Heart left ventricle (tissue), 16 donors: ENCODE data around the gene CACNA1D. TPM values are rescaled to one million over a fixed set of nuclear protein-coding genes. Genes with fewer than 3 reads are reported as not detected.

Source experiments
- ATAC-seq, 4 donors: fragments of 200-7000 bp; cut with Tn5 transposase; one replicate each; pipeline ENCODE4 v1.9.1; 2020 to 2022; ENCODE audit warnings: moderate library complexity in 4 of 4, mild to moderate bottlenecking in 3 of 4, moderate number of reproducible peaks in 1 of 4
- DNase-seq, 5 donors: peaks; one replicate each; pipeline ENCODE4 v3.0.0-alpha.2; 2020
- H3K27ac ChIP-seq, 12 donors: fragments of 200-600 bp; sonication (generic) in 4 of 12; one replicate each; pipeline versions ENCODE4 v1.5.0 to v1.8.0; 2016 to 2022; ENCODE audit warnings: mild to moderate bottlenecking in 2 of 12
- H3K27me3 ChIP-seq, 9 donors: fragments of 200-600 bp; sonication (generic) in 2 of 9; one replicate each; pipeline versions ENCODE4 v1.5.1 to v1.8.0; 2016 to 2022; ENCODE audit warnings: mild to moderate bottlenecking in 3 of 9
- H3K36me3 ChIP-seq, 9 donors: fragments of 200-600 bp; sonication (generic) in 2 of 9; one replicate each; pipeline versions ENCODE4 v1.5.0 to v1.8.0; 2018 to 2022; ENCODE audit warnings: mild to moderate bottlenecking in 2 of 9
- H3K4me1 ChIP-seq, 12 donors: fragments of 200-600 bp; sonication (generic) in 4 of 12; one replicate each; pipeline versions ENCODE4 v1.5.0 to v1.8.0; 2016 to 2022; ENCODE audit warnings: mild to moderate bottlenecking in 3 of 12
- H3K4me3 ChIP-seq, 12 donors: fragments of 200-600 bp; sonication (generic) in 4 of 12; one replicate each; pipeline versions ENCODE4 v1.5.0 to v1.8.0; 2017 to 2022; ENCODE audit warnings: mild to moderate bottlenecking in 9 of 12, moderate library complexity in 4 of 12
- H3K9me3 ChIP-seq, 12 donors: fragments of 200-600 bp; sonication (generic) in 4 of 12; one replicate each; pipeline versions ENCODE4 v1.5.0 to v1.8.0; 2016 to 2022; ENCODE audit warnings: mild to moderate bottlenecking in 1 of 12
- POLR2A ChIP-seq, 2 donors: fragments of 450-650 bp; IDR thresholded peaks; one replicate each; pipeline ENCODE4 v1.6.1; 2017; ENCODE audit warnings: antibody characterized with exemption in 2 of 2, mild to moderate bottlenecking in 2 of 2, moderate library complexity in 2 of 2
- WGBS, 4 donors: extraction: QIAGEN DNeasy Blood & Tissue Kit in 2 of 4; methylation state at CpG; one replicate each; pipeline versions ENCODE4 v1.1.5 to v1.1.7; 2013 to 2018; 5-methylcytosine and 5-hydroxymethylcytosine counted together
- intact Hi-C, 10 donors: fragments of 100-400 bp; cut with DNase I; formaldehyde crosslinking; loops; one replicate each; pipeline versions ENCODE4 v1.11.1 to v1.14.2; 2022
- polyA plus RNA-seq, 2 donors: library from polyadenylated mRNA; stranded (reverse); fragments of 200-250 nt; gene quantifications; one replicate each; pipeline ENCODE4 v1.2.3, GENCODE V29; 2013
- total RNA-seq, 9 donors: library from RNA; depleted of rRNA in 2 of 9; stranded (reverse); fragments of >200 nt in 2 of 9; fragmentation: NEBNext Ultra II Directional in 3 of 9; extraction: Animal tissue kit (Norgen Biotek cat#: 25700) in 3 of 9; gene quantifications; one replicate each; pipeline versions ENCODE4 v1.1.0 to v1.2.4, GENCODE V29; 2016 to 2023
- TF ChIP-seq, protein P1 (sequence below), 12 donors: fragments of 200-600 bp; sonication (generic) in 4 of 12; IDR thresholded peaks; one replicate each; pipeline versions ENCODE4 v1.5.0 to v1.8.0; 2018 to 2022; ENCODE audit warnings: antibody characterized with exemption in 12 of 12, mild to moderate bottlenecking in 5 of 12
- donor health status: ischemic (EF 13 %, LVEDD 7.1; RV severe dilation, severe dysfunction).
- donor health status: healthy with polysubstance abuse.
- donor health status: DM: no; HTN: yes; CAD: no.
- donor health status: DM: no; HTN: no; CAD: no.
- donor health status: ischemic (EF 25% LVEDD 6.9; RV normal size, moderate dysfunction).
- donor health status: ischemic (EF 25% LVEDD 5.7; RV mildly dilated, moderate dysfunction).
- donor health status: healthy.
- donor health status: DM: yes; HTN: yes; CAD: no.
- donor health status: ischemic (EF 35%, LVEDD 5.7; RV mildly dilated, moderate dysfunction).
- donor health status: nonischemic (EF 11% LVEDD 7.7; RV severe dilation, severe dysfunction).
- donor health status: DM: yes; HTN: yes; CAD: no.
- donor health status: PGD.
- donor health status: ischemic (EF 29% LVEDD 5.4; RV normal size, mild dysfunction).
- donor health status: nonischemic (EF 23%, LVEDD 6.1; RV moderate dilation, normal function).

Gene CACNA1D
- total and polyA plus RNA-seq, 11 donors, result 0.06 to 2.4 (median 0.40) TPM; not detected in 1

- Histone ChIP-seq H3K27ac (no peak overlapping the region), H3K27me3 (peaks cover 11 to 53% (median 20%) of the 10 kb centered on the region in 9 donors), H3K9me3 (no peaks in the 10 kb centered on the region), H3K4me3 (no peak overlapping the region), H3K4me1 (peaks cover 0 to 24% (median 14%) of the 10 kb centered on the region in 12 donors), H3K36me3 (no peaks in the 10 kb centered on the region)
- no peak for TF ChIP-seq POLR2A (IDR thresholded peaks at IDR 0.05)
- TF ChIP-seq, protein P1, sequence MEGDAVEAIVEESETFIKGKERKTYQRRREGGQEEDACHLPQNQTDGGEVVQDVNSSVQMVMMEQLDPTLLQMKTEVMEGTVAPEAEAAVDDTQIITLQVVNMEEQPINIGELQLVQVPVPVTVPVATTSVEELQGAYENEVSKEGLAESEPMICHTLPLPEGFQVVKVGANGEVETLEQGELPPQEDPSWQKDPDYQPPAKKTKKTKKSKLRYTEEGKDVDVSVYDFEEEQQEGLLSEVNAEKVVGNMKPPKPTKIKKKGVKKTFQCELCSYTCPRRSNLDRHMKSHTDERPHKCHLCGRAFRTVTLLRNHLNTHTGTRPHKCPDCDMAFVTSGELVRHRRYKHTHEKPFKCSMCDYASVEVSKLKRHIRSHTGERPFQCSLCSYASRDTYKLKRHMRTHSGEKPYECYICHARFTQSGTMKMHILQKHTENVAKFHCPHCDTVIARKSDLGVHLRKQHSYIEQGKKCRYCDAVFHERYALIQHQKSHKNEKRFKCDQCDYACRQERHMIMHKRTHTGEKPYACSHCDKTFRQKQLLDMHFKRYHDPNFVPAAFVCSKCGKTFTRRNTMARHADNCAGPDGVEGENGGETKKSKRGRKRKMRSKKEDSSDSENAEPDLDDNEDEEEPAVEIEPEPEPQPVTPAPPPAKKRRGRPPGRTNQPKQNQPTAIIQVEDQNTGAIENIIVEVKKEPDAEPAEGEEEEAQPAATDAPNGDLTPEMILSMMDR (IDR thresholded peaks at IDR 0.05), result no peak
- 74 to 95% (median 88%) methylated on average over 6 of the region's 6 CpGs for WGBS, 4 donors
- ATAC-seq, result no peak
- intact Hi-C loops, result no loop called here
- DNase-seq, result no peak
These were observed 3.1 kb upstream of the CACNA1D start for GRCh38 chr3:53491276-53491675.

DNA sequence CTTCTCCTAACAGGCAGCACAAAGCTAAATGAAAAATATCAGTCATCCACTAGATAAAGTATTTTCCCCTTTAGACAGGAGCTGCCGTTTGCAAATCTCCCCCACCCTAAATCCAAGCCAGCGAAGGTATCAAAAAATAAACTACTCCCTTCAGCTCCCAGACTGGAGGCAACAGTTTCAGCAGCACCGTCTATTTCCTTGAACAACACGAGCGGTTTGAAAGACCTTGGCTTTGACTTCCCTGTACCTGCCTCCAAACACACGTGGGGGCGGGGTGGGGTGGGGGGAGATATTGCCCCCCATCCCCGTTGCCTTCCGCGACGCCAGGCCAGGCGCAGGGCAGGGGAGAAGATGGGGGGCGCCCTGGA lies 832 bp upstream of the CACNA1D start:
- H3K4me1 ChIP-seq, result peaks cover 0 to 24% (median 14%) of the 10 kb centered on the region in 12 donors
- DNase-seq (no peak), ATAC-seq (no peak)

GRCh38 chr3:53495146-53495519 lies 722 bp downstream of the CACNA1D start:
- ATAC-seq (no peak), DNase-seq (no peak)
- peak overlapping the region in 11 of 12 donors; percentile 13 to 49 (median 37) for H3K4me3 ChIP-seq
- no peaks in the 10 kb centered on the region for H3K36me3 ChIP-seq
- WGBS, 4 donors, result 1 to 4% (median 2%) methylated on average over 11 to 27 of the region's 27 CpGs
- H3K4me1 ChIP-seq, result peaks cover 0 to 24% (median 14%) of the 10 kb centered on the region in 12 donors
- H3K9me3 ChIP-seq, result no peaks in the 10 kb centered on the region
- TF ChIP-seq, protein P1 (IDR thresholded peaks at IDR 0.05), result no peak
- no peak for TF ChIP-seq POLR2A (IDR thresholded peaks at IDR 0.05)
- H3K27ac ChIP-seq, result no peak overlapping the region
- H3K27me3 ChIP-seq, result peaks cover 11 to 70% (median 21%) of the 10 kb centered on the region in 9 donors
- intact Hi-C loops, result no loop called here

More for the DNA sequence above, 832 bp upstream of the CACNA1D start:
- WGBS, 4 donors, result 17 to 30% (median 19%) methylated on average over 8 to 13 of the region's 13 CpGs
- H3K27me3 ChIP-seq, result peaks cover 11 to 70% (median 21%) of the 10 kb centered on the region in 9 donors
- H3K9me3 ChIP-seq, result no peaks in the 10 kb centered on the region
- H3K27ac ChIP-seq, result peak overlapping the region in 1 of 12 donors; percentile 24
- intact Hi-C loops, result no loop called here
- no peaks in the 10 kb centered on the region for H3K36me3 ChIP-seq
- H3K4me3 ChIP-seq, result peak overlapping the region in 10 of 12 donors; percentile 39 to 59 (median 48)
- no peak for TF ChIP-seq POLR2A (IDR thresholded peaks at IDR 0.05)
- TF ChIP-seq, protein P1 (IDR thresholded peaks at IDR 0.05), result no peak

DNA sequence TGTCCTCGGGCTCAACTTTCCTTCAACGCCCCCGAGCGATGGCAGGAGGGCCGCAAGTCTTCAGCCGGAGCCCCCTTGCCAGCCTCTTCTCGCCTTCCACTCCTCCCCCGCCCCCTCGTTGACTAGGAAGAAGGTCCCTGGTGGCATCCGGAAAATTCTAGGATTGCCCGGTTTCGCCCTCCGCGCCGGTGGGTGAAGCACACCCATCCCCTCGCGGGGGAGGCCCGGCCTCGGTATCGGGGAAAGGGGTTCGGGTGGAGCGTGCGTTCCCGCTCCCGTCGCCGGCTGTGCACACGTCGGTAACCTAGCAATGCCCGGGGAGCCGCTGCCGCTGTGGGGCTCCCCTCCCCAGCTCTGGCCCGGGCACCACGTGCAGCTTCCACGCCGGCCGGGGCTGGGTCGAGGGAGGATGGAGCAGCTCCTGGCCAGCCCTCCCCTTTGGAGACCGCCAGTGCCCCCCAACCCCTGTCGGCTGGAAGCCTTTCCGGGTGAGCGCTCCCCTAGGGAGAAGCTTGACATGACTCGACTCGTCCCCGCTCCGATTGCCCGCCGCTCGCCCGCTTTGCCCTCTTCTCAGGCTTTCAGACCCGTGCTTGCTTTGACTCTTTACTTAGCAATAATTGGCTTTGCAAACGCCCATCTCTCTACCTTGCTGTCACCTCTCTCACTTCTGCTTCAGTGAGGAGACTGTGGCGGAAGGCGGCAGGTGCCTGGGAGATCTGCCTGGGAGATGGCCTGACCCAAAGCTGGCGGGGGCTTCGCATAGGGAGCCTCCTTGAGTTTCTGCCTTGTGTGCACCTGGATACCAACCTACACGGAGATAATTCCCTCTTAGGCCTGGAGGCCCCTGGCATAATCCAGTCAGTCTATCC lies 1.3 kb downstream of the CACNA1D start:
- intact Hi-C loops, result no loop called here
- no peak for TF ChIP-seq POLR2A (IDR thresholded peaks at IDR 0.05)
- TF ChIP-seq, protein P1 (IDR thresholded peaks at IDR 0.05), result no peak
- ATAC-seq (peak in 2 of 4 donors; percentile 33 to 48), DNase-seq (no peak)
- H3K4me3 ChIP-seq, result peak overlapping the region in 11 of 12 donors; percentile 13 to 49 (median 37)
- 8 to 39% (median 15%) methylated on average over 19 to 57 of the region's 57 CpGs for WGBS, 4 donors
- no peaks in the 10 kb centered on the region for H3K9me3 ChIP-seq
- peaks cover 0 to 24% (median 14%) of the 10 kb centered on the region in 12 donors for H3K4me1 ChIP-seq
- H3K27ac ChIP-seq, result no peak overlapping the region
- H3K27me3 ChIP-seq, result peaks cover 11 to 69% (median 21%) of the 10 kb centered on the region in 9 donors
- H3K36me3 ChIP-seq, result no peaks in the 10 kb centered on the region
